CD4-positive, alpha-beta T cell treated with Interleukin-15 for 4 hours (primary cell): ENCODE results near the gene CNOT1.

ENCODE experiments used
- DNase-seq: peaks from one replicate; pipeline ENCODE4 v3.0.0-alpha.2; 2020; ENCODE audit warnings: low spot score

The CNOT1 gene

DNA sequence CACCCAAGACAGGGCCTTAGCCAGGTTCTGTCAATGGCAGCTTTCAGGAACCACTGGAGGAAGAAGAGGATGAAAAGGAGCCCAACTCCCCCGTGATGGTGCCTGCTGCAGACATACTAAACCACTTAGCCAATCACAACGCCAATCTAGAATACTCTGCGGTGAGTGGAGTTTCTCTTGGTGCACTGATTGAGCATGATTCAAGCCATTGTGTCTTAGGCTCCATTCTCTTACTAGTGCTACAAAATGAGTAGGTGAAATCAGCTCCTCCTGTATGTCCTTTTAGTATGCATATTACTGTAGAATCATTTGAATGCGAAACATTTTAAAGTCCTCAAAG lies 112.9 kb downstream of the CNOT1 start:
- DNase-seq, result no peak

GRCh38 chr16:58515871-58516767 lies 113.5 kb downstream of the CNOT1 start:
- DNase-seq, result peak; percentile 20

DNA sequence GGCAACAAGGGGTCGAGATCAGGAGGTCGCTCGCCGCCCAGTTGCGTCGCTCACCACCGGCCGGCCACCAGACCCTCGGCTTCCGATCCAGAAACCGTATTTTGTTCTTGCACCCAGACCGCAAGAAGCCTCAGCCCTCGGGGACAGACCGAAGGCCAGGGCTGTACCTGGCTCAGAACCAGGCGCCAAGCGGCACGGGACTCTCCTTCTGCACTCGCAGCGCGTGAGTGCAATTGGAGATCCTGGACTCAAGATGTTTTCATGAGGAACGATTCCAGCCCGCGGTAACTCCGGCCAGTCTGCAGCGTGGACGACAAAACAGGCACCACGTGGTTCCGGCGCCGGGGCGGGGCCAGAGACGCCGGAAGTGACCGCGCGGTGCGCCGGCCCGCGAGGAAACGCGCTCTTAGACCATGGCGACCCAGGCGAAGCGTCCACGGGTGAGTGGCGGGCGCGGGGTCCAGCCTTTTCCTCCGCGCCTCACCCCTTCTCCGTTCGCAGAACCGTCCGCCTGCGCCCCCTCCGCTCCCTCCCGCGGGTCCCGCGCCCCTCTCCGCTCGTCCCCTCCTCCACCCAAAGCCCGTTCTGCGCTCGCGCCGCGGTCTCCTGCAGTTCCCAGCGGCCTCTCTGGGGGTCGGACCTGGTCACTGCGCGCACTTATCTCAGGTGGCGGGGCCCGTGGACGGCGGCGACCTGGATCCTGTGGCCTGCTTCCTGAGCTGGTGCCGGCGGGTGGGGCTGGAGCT lies 114.3 kb downstream of the CNOT1 start, which contains the start of gene SETD6:
TSS of gene SETD6 (plus strand) at position 393 of the 746 bp plus-strand sequence. CDS start at position 414, 21 bp downstream.
- DNase-seq, result peak; percentile 61

GRCh38 chr16:58513874-58514273 lies 115.8 kb downstream of the CNOT1 start:
- no peak for DNase-seq

DNA sequence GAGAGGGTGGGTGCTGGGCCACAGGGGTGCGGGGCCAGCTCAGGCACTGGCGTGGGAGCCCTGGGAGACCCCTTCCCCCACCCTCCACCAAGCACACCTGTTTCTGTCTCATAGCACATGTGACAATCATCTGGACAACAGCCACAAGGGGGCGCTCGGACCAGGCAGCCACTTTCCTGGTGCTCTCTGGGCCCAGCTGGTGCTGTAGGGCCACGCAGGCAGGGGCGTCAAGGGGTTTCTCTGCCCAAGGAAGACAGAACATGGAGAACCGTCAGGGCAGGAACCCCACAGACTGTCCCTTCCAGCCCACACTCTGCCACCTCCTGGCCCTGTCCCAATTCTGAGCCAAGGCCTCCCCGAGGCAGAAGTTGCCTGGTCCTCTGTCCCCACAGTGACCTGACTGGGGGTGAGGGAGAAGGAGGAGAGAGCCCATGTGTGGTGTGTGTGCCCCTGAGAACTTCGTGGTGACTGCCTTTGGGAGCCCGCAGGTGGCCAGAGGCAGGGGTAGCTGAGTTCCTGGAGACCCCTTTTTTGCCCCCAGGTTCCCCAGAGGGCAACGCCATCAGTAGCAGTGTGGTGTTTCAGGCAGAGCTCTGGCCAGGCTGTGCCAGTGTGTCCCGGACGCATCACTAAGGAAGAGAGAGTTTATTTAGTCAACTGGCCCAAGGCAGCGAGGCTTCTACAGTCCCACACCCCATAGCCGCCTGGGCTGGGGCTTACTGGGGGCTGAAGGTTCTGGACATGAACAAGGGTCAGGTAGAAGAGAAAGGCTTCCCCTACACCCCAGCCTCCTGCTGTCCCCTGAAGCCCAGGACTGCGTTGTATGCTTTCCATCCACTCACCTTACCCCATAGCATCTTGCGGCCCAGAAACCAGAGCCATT lies 117.5 kb downstream of the CNOT1 start:
- DNase-seq, result peak; percentile 80

DNA sequence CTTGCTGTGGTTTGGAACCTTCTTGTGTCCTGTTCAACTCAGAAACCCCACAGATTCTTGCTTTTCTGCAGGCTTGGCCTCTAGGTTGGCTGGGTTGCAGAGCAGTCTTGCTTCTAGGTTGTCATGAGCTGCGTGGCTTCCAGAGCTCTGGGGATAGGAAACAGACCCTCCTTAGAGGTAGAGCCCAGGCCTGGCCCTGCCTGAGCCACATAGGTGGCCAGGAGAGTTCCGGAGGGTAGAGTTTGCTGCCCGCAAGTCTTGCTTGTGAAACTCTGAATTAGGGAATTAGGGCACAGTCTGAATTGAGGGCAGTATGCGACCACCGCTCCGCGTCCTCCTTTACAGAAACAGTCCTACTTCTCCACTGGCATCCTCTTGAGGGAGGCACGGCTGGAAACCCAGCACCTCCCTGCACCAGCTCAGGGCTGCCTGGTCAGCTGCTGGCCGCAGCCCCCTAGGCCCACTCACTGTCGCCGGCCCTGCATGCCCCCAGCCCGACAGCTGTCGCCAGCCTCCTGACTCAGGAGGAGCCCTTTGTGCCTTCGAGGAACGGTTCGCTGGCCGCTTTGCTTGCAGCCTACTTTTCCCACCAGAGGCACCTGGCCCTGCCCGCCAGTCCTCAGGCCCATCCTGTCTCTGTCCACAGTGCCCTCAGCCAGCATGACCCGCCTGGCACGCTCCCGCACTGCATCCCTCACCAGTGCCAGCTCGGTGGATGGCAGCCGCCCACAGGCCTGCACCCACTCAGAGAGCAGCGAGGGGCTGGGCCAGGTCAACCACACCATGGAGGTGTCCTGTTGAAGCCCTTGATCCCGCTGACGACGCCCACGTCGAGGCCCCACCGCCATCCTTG lies 118.6 kb downstream of the CNOT1 start:
- DNase-seq, result no peak

- DNase-seq, result no peak
Observed at GRCh38 chr16:58510097-58510775, 119.4 kb downstream of the CNOT1 start.

DNA sequence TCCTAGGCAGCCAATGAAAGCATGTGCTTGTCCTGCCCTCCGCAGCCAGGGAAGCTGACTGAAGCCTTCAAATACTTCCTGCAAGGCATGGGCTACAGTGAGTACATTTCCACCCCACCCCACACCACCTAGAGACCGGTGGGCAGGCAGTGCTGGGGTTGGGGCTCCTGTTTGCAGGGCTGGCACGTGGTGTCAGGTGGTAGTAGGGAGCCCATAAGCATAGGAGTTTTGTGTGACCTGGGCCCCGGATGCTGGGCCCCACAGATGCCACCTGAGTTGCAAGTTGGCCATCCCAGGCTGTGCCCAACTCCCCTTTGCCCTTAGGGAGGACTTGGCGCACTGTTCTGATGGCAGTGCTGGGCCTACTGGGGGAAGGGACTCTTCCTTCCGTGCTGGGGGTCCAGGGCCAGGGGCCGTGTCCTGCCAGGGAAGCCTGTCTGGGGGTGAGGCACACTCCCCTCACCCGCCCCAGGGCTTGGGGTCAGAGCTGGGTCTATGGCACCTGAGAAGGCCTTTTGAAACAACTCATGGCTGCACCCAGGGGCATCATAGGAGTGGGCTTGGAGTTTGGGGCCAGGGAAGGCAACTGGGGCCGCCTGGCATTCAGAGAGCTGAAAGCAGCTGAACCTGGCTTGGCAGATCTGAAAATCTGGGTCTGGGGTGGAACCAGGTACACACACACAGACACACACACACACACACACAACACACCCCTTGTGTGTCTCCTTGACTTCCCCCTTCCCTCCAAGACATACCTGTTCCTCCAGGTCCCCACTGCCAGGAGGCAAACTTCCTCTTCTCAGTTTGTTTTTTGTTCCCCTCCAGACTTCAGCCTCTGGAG lies 120.2 kb downstream of the CNOT1 start:
- DNase-seq, result no peak

- DNase-seq, result no peak
Observed at GRCh38 chr16:58508671-58509251, 120.9 kb downstream of the CNOT1 start.

GRCh38 chr16:58507963-58508670 lies 121.5 kb downstream of the CNOT1 start:
- DNase-seq, result no peak

DNA sequence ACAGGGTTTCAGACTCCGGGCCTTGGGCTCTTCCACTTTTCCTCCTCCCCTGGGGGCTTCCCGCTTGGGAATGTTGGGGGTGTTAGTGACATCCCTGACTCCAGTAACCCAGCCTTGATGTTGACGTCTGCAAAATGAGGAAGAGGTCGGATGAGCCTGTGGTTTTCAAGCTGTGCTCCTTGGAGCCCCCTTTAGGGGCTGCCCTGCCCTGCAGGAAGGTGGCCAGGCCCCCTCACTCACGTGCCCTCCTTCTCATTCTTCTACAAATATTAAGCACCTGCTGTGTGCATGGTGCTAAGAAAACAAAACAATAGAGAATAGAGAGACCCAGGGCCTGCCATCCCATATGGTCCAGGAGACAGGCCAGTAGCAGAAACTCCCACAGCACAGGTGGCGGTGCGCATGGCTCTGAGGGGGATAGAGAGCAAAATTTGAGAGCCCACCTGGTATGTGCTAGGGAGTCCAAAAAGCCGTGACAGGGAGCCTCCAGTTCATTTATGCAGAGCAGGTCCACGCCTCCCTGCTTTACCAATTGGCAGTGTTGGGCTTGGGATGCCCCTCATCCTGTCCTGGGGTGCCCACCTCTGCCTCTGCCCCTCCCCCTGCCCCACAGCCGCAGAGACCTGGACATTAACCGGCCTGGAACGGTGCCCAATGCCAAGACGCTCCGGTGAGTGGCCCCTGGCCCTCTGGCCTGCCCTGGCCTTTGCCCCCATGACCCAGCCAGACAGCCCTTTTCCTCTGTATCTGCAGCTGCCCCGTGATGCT lies 122.2 kb downstream of the CNOT1 start:
- DNase-seq, result no peak

DNA sequence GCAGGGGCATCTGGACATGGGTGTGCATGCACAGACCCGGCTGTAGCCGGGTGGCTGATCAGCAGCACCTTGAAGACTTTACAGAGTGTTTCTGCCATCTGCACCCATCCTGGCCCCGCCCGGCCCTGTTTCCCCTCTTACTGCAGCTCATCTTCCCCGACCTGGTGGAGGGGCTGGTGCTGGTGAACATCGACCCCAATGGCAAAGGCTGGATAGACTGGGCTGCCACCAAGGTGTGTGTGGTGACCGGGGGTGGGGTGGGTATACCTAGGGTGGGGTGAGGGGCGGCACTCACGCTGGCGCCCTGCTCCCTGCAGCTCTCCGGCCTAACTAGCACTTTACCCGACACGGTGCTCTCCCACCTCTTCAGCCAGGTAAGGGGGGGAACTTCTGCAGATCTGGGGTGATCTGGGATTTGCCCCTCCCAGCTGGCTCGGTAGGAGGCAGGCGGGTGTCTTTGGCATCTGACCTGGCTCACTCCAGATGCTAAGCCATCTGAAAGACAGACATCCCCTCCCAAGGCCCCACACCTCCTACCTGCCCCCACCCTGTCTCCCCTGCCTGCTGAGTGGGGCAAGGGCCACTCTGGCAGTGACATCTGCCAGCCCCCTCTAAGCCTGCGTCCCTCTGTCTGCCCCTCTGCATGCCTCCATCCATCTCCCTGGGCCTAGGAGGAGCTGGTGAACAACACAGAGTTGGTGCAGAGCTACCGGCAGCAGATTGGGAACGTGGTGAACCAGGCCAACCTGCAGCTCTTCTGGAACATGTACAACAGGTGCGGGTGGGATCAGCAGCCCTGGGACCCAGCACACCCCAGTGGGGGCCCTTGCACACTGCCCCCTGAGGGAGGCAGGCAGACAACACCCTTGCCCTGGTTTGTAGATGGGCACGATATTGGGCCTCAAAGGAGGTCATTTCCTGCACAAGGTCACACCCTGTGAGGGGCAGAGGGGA lies 123.1 kb downstream of the CNOT1 start:
- DNase-seq, result no peak

DNA sequence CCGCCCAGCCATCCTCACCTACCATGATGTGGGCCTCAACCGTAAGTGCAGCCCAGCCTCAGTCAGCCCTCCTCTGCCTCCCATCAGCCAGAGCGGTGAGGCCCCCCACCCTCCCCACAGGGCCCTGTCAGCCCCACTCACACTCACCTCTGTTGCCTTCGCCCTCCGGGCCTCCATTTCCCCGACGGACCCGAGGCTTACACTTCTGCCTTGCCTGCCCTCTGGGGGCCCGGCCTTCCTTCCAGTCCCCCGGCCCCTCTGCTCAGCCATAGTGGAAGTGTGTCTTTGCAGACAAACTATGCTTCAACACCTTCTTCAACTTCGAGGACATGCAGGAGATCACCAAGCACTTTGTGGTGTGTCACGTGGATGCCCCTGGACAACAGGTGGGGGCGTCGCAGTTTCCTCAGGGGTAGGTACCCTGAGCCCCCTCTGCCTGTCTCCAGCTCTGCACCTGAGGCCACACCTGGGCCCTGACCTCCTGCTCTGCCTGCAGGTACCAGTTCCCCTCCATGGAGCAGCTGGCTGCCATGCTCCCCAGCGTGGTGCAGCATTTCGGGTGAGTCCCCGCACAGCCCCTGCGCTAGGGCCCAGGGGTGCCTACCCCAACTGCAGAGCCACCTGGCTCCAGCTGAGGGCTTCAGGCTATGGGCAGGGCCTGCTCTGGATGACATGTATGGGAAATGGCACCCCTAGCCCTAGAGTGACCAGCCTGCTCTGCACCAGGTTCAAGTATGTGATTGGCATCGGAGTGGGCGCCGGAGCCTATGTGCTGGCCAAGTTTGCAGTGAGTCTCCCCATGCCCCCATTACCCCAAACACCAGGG lies 125.5 kb downstream of the CNOT1 start:
- DNase-seq, result no peak

DNA sequence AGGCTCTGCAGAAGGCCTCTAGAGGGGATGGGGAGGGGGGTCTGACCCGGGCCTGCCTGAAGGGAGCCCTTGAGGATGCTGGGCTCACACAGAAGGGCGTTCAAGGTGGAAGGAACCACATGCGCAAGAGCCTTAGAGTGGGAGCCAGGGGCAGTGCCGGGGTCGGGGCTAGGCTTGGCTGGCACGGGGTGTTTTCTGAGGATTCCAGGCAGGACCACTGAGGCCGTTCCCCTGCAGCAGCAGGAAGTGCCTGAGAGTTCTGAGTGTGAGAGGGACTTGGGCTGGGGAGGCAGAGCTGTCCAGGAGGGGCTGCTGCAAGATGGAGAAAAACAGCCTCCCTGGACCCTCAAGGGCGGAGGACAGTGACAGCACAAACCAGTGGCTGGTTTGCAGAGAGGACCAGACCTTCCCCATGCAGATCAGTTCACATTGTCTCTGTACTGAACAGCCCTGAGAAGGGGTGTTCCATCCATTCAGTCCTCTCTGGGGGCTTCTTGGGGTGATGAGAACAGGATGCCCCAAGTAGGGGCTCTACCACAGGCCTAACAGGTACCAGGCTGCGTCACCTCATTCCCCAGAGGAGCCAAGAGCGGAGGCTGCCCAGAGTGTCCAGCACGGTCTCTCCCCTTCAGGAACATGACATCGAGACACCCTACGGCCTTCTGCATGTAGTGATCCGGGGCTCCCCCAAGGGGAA lies 126.3 kb downstream of the CNOT1 start:
- DNase-seq, result no peak

DNA sequence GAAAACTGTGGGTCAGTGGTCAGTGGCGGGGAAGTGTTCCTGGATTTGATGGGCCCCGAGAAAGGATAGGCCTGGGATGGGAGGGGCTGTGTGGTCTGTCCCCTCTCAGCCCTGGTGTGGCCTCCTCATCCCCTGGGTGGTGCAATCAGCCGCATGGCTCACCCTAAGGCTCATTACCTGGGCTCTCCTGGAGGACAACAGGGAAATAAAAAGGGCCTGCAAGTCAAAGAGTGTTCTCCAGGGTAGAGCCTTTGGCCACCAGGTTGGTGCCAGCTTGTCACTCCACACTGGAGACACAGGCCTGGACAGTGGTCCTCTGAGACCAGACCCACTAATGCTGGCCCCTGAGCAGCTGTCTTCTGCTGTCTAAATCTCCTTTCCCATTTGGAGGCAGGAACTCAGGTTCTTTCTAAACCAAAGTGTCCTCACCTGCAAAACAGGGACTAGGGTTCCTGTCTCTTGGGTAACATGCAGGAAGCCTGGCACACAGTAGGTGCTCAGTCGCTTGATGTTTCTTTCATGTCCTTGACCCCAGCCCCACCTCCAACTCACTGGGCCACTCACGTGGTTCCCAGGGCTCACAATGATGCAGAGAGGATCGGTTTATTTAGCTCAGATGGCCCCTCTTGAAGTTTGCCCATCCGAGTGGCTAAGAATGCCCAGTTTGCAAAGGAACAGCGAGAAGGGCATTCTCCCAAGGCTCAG lies 127.3 kb downstream of the CNOT1 start:
- DNase-seq, result no peak
